ENCODE results near the gene TSTD1. TPM values are rescaled to one million over a fixed set of nuclear protein-coding genes. Genes with fewer than 3 reads are reported as not detected.

The TSTD1 gene
- total and polyA plus RNA-seq, 2 of the 8 experiments (the other 6 are each of a cell fraction or from before 2014, with no cell fraction given) = 60.9 to 314 TPM

GRCh38 chr1:160997323-160998038, 41.3 kb downstream of the TSTD1 start:
- Histone ChIP-seq H3K23ac (ENCODE audit: insufficient read length) (no peak overlapping the region), H3K23me2 (ENCODE audit: low read depth, low read length) (no peaks in the 10 kb centered on the region), H2AFZ (ENCODE audit: low read length) (no peak overlapping the region), H2BK12ac (ENCODE audit: low read depth, low read length) (no peak overlapping the region), H3K9me3 (ENCODE audit: insufficient read depth in 2 of 2, low read depth in 1 of 2, low read length in 1 of 2) (no peaks in the 10 kb centered on the region), H3K27ac (ENCODE audit: low read depth, low read length) (no peak overlapping the region), H2BK20ac (ENCODE audit: low read length) (no peak overlapping the region), H2AK5ac (ENCODE audit: low read depth, low read length) (no peak overlapping the region), H3K9ac (replicated peaks in 1 of 4; ENCODE audit: extremely low read depth in 1 of 4, low read depth in 3 of 4, low read length in 3 of 4) (no peak overlapping the region), H3K18ac (ENCODE audit: extremely low read depth, low read length) (no peak overlapping the region), H4K20me1 (replicated peaks in 1 of 2; ENCODE audit: control insufficient read depth in 1 of 2, insufficient read depth in 2 of 2, low read length in 2 of 2) (peaks cover 0 to 16% of the 10 kb centered on the region in 2 experiments), H3K56ac (replicated peaks; ENCODE audit: insufficient read length, low read depth, low read length) (no peak overlapping the region), H2BK5ac (ENCODE audit: low read depth, low read length) (no peak overlapping the region; the same call in 1 of the 2 replicates), H4K8ac (ENCODE audit: extremely low read depth, insufficient read depth, low read length) (no peak overlapping the region), H3K36me3 (ENCODE audit: control insufficient read depth in 2 of 4, insufficient read depth in 4 of 4, low read length in 3 of 4) (peaks cover 33 to 58% (median 38%) of the 10 kb centered on the region in 4 experiments), H3K79me2 (ENCODE audit: control insufficient read depth in 1 of 2, insufficient read depth in 2 of 2, low read length in 2 of 2) (peaks cover 0 to 10% of the 10 kb centered on the region in 2 experiments; a peak in 3 of 4 replicates), H3K4me1 (replicated peaks in 1 of 4; ENCODE audit: control insufficient read depth in 3 of 4, insufficient read depth in 4 of 4, low read length in 3 of 4) (peaks cover 0 to 3% (median 0%) of the 10 kb centered on the region in 4 experiments; a peak in 1 of 7 replicates), H2BK120ac (replicated peaks; ENCODE audit: low read depth, low read length) (no peak overlapping the region), H3K14ac (ENCODE audit: insufficient read length) (no peak overlapping the region), H4K5ac (ENCODE audit: insufficient read length, low read depth, low read length) (no peak overlapping the region), H3K4me3 (ENCODE audit: extremely low read depth in 1 of 4, insufficient read depth in 2 of 4, low read depth in 3 of 4, low read length in 4 of 4) (no peak overlapping the region), H3K79me1 (ENCODE audit: low read depth, low read length) (peaks cover 4% of the 10 kb centered on the region), H3K4me2 (ENCODE audit: insufficient read depth in 1 of 2, low read depth in 2 of 2, low read length in 2 of 2) (no peak overlapping the region), H2BK15ac (ENCODE audit: low read length) (no peak overlapping the region), H3K4ac (replicated peaks; ENCODE audit: insufficient read length, low read depth, low read length) (no peak overlapping the region), H4K91ac (replicated peaks; ENCODE audit: insufficient read length, low read length) (no peak overlapping the region), H3K27me3 (replicated peaks in 1 of 4; ENCODE audit: control insufficient read depth in 3 of 4, extremely low read depth in 1 of 4, insufficient read depth in 3 of 4, low read length in 3 of 4) (no peaks in the 10 kb centered on the region)
- CTCF ChIA-PET (ENCODE audit: partially characterized antibody) = interaction anchor here (0.7 to 5.1 kb wide), 35 partner anchors 8 to 273 kb away, joined by 3 to 58 read pairs (median 5); partner anchors contain the start of genes F11R, ITLN2, KLHDC9 and TSTD1
- FAIRE-seq = no peak
- POLR2A ChIA-PET (ENCODE audit: partially characterized antibody) = interaction anchor here (1.0 to 3.8 kb wide), 11 partner anchors 10 to 135 kb away, joined by 3 to 16 read pairs (median 3); partner anchors contain the start of genes DEDD, F11R and USF1
- DNase-seq (ENCODE audit: low read depth in 1 of 2, low spot score in 2 of 2) = no peak
- TF ChIP-seq CTCF (IDR thresholded peaks at IDR 0.05; ENCODE audit: control extremely low read depth in 1 of 3, insufficient read depth in 1 of 3, low read depth in 1 of 3, low read length in 3 of 3) = peak; percentile 57 to 77 (median 71)
- no peak for TF ChIP-seq HDAC6 (IDR thresholded peaks at IDR 0.05; ENCODE audit: low read depth, low read length)
- peak; percentile 63 to 80 for TF ChIP-seq RAD21 (IDR thresholded peaks at IDR 0.05 in 1 of 2, conservative IDR thresholded peaks at IDR 0.05 in 1 of 2; ENCODE audit: low read depth in 2 of 2, low read length in 2 of 2)
- no peak for TF ChIP-seq POLR2A (IDR thresholded peaks at IDR 0.05; ENCODE audit: control extremely low read depth in 1 of 2, low read depth in 2 of 2, low read length in 2 of 2)
- no peak for TF ChIP-seq PHF8 (conservative IDR thresholded peaks at IDR 0.05; ENCODE audit: low read depth, low read length)
- TF ChIP-seq SP1 (IDR thresholded peaks at IDR 0.05; ENCODE audit: low read depth, low read length) = no peak
- 78% methylated on average over 1 of the region's 1 CpG; no CpG with 5 or more reads in 1 of the 2 experiments for WGBS, 2 experiments (ENCODE audit: extremely low coverage in 1 of 2, insufficient coverage in 1 of 2, insufficient read length in 1 of 2, insufficient replicate concordance in 2 of 2, low coverage in 1 of 2, low lambda C conversion rate in 2 of 2, missing lambda C conversion rate in 1 of 2)

Data from H1 (cell line).